D721Med (cell line): ENCODE results near the gene HIKESHI.
"Not testable (repeated sequence)": the region's sequence is repeated elsewhere in the genome, so short reads cannot be mapped to it uniquely, and the experiment has no call there.

Experiments
- DNase-seq: peaks from one replicate; pipeline ENCODE4 v3.0.0; 2011; ENCODE audit warnings: low spot score; ENCODE audit not compliant: insufficient read length
- FAIRE-seq: peaks from 2 replicates; lab custom pipeline; 2011; peaks lifted over from hg19 to GRCh38; lab: Jason Lieb, UNC
- TF ChIP-seq, protein P1 (sequence below): IDR thresholded peaks from 2 replicates; pipeline ENCODE4 v1.5.1; 2012; ENCODE audit warnings: mild to moderate bottlenecking, control low read depth; ENCODE audit not compliant: insufficient read depth; ENCODE audit errors: missing control alignments

Gene HIKESHI

DNA sequence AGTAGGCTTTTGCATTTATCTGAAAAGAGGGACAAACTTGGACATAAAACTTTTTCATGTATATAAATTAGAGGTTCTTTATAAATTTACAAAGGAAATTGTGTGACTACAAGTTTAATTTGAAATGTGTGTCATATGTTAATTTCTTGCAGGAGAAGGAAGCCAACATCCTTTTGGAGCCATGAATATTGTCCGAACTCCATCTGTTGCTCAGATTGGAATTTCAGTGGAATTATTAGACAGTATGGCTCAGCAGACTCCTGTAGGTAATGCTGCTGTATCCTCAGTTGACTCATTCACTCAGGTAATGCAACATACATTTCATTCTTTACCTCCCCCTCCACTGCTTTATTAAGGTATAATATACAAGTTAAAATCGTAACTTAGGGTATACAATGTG lies 35.2 kb downstream of the HIKESHI start:
- DNase-seq (no peak), FAIRE-seq (no peak)

DNA sequence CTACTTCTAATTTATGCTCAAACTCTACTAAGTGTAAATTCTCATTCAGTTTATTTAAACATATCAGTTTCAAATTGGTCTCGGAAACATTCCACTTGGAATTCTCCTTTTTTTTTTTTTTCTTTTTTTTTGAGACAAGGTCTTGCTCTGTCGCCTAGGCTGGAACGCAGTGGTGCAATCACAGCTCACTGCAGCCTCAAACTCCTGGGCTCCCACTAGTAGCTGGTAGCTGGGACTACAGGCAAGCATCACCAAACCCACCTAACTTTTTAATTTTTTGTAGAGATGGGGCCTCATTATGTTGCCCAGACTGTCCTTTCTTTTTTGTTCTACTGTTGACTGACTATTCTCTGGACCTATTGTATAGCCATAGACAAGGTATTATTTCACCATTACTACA lies 39.3 kb downstream of the HIKESHI start:
- FAIRE-seq (no peak), DNase-seq (no peak)
- TF ChIP-seq, protein P1, sequence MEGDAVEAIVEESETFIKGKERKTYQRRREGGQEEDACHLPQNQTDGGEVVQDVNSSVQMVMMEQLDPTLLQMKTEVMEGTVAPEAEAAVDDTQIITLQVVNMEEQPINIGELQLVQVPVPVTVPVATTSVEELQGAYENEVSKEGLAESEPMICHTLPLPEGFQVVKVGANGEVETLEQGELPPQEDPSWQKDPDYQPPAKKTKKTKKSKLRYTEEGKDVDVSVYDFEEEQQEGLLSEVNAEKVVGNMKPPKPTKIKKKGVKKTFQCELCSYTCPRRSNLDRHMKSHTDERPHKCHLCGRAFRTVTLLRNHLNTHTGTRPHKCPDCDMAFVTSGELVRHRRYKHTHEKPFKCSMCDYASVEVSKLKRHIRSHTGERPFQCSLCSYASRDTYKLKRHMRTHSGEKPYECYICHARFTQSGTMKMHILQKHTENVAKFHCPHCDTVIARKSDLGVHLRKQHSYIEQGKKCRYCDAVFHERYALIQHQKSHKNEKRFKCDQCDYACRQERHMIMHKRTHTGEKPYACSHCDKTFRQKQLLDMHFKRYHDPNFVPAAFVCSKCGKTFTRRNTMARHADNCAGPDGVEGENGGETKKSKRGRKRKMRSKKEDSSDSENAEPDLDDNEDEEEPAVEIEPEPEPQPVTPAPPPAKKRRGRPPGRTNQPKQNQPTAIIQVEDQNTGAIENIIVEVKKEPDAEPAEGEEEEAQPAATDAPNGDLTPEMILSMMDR, result no peak

More for the DNA sequence above, 35.2 kb downstream of the HIKESHI start:
- TF ChIP-seq, protein P1, result no peak

DNA sequence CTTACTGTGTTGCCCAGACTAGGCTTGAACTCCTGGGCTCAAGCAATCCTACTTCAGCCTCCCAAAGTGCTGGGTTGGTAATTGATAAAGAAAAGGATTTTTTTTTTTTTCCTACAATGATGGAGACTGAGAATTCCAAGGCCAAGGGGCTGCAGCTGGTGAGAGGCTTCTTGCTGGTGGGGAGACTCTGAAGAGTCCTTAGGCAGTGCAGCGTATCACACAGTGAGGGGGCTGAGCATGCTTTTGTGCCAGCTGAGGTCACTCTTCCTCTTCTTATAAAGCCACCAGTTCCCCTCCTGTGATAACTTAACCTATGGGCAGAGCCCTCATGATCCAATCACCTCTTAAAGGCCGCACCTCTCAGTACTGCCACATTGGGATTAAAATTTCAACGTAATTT lies 44.5 kb downstream of the HIKESHI start:
- TF ChIP-seq, protein P1, result no peak
- FAIRE-seq, result no peak

DNA sequence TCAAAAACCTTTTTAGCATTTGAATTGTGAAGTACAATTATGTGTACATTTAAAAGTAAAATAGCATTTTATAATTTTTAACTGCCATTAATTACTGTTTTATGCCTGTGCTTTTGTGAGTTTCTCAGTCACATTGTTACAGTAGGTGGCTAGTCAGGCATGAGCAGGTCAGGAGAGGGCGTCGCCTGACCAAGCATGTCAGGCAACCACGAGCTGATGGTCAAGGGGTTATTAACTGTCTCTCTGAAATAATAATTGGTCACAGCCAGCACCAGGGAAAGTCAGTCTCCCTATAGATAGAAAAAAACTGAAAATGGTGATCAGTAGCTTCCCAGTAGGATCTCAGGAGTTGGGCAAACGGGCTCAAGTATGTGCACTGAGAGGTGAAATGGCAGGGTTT lies 53.2 kb downstream of the HIKESHI start:
- TF ChIP-seq, protein P1, result no peak
- DNase-seq (no peak), FAIRE-seq (no peak)

More for the DNA sequence above, 44.5 kb downstream of the HIKESHI start:
- no peak for DNase-seq

DNA sequence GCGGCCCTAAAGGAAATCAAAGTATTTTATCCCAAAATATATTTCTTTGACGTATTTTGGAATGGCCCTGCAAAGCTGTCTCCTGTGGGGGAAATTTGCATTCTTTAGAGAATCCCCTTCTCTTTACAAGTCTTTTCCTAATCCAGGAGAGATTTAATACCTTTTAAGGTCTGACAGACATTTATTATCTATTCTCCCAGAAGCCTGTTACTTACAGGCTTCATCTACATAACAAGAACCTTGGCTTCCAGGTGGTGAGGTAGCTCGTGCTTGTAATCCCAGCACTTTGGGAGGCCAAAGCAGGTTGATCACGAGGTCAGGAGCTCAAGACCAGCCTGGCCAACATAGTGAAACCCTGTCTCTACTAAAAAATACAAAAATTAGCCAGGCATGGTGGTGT lies 55.4 kb downstream of the HIKESHI start:
- DNase-seq, FAIRE-seq: not testable (repeated sequence)

DNA sequence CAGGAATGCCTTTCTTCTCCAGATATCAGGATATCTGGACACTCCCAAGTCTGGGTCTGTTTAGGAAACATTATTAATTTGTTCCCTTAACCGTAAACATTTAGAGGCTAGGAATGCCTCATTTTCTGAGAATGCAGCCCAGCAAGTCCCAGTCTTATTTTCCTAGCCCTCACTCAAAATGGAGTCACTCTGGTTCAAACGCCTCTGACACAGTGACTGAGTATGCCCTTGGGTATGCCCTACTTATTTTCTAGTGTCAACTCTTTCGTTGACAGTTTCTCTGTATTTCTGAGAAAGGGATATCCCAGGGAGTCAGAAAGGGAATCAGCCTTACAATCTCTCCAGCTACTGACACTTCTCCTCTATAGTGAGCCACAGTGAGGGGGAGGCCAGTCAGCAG lies 56.7 kb downstream of the HIKESHI start:
- DNase-seq (no peak), FAIRE-seq (no peak)
- TF ChIP-seq, protein P1, result no peak

DNA sequence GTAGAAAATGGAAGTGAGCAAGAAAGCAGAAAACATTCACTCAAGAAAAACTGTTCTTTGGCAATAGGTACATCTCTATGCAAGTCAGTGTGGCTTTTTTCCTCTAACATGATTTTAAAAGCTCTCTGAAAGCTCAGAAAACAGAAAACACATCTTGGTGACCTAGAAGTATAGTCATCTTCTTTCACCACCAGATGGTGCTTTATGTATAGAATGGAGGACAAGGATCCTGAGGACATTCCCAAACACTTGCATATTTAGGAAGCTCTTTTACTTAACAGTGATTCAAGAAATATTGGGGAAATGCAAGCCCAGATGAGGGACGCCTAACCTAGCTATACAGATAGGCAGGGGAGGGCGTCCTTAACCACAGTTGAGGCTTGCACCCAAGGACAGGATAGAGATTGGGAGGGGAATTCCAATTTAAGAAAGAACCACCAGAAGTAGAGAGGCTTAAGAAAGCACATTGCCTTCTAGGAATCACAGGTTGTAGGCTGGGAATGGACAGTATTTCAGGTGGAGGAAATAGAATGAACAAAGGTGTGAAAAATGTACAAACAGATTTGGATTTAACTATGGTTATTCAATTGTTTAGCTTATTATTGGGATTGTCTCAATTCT lies 58.8 kb downstream of the HIKESHI start:
- TF ChIP-seq, protein P1, result peak; percentile 13
- FAIRE-seq (no peak), DNase-seq (no peak)

DNA sequence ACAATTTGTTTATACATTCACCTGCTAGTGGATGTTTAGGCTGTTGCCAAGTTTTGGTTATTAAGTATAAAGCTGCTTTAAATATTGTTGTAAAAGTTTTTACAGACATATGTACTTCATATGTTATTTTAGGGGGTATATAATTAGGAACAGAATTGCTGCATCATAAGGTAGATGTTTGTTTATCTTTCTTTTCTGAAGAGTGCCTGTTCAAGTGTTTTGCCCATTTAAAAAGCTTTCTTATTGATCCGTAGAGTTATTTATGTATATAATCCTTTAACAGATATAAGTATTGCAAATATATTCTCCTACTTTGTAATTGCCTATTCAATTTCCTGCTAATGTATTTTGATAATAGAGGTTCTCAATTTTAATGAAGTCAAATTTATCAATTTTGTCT lies 61.4 kb downstream of the HIKESHI start:
- TF ChIP-seq, protein P1, result no peak
- no peak for DNase-seq
- no peak for FAIRE-seq
